Stimulated activated CD8-positive, alpha-beta memory T cell treated with anti-CD3 and anti-CD28 coated beads, Interleukin-12 subunit alpha, Interleukin-12 subunit beta, amount 100 ng/mL, for 24 hours (primary cell): Measurements from ENCODE around the gene SEL1L.
"Not testable (repeated sequence)": the region's sequence is repeated elsewhere in the genome, so short reads cannot be mapped to it uniquely, and the experiment has no call there.

Experiments
- DNase-seq: peaks from one replicate; pipeline ENCODE4 v3.0.0-alpha.2; 2020; ENCODE audit errors: extremely low read depth

SEL1L gene

GRCh38 chr14:81447021-81447764 lies 86.5 kb downstream of the SEL1L start:
- no peak for DNase-seq

DNA sequence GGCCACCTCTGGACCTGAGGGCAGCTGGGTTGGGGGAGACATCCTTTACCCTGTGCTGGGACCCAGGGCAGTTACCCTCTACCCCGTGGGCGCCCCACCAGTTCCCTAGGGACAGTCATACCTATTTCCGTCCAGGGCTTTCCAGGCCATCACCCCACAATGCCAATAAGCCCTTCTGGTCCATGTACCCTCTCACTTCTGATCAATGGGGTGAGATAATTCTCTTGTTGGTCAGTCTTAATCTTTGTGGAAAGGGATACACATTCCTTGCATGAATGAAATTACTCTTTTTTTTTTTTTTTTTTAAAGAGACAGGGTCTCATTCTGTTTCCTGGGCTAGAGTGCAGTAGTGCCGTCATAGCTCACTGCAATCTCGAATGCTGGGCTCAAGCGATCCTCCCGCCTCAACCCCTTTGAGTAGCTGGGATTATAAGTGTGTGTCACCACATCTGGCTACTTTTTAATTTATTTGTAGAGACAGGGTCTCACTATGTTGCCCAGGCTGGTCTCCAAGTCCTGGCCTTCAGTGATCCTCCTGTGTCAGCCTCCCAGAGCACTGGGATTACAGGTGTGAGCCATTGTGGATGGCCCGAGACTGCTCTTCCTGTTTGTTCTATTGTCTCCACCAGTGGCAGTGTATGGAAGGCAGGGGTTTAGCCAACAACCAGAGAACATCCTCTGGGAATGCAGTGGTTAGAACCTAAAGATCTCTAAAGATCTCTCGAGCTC lies 87.2 kb downstream of the SEL1L start:
- DNase-seq, result no peak

DNA sequence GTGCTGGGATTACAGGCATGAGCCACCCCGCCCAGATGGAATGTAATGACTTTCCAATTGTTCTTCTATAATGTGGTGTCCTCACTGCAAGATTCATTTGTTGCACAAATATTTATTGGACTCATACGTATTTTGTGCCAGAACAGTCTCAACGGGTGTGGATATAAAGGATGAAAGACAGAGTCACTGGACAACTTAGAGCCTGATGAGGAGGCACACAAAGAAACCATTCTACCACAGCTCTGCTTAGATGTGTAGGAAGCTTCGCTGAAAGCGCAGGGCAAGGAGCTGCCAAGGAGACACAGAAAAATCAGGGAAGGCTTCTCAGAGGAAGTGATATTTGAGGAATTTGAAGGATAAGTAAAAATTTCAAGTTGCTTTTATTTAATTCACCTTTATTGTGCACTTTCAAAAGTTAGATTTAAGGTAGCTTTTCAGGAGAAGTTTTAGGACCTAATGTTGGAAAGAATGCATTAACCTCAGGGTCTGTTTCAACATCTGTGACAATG lies 92.0 kb downstream of the SEL1L start:
- no peak for DNase-seq

DNA sequence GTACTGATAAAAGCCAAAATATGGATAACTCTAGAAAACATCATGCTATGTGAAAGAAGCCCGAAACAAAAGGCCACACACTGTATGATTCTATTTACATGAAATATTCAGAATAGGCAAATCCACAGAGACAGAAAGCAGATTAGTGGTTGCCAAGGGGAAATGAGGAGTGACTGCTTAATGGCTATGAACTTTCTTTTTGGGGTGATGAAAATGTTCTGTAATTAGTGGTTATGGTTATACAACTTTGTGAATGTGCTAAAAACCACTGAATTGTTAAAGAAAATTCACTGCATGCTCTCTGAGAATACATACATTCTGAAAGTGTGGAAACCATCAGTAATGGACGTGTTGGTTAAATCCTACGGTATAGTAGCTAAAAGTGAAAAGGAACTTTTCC lies 93.6 kb downstream of the SEL1L start:
- DNase-seq, result no peak

DNA sequence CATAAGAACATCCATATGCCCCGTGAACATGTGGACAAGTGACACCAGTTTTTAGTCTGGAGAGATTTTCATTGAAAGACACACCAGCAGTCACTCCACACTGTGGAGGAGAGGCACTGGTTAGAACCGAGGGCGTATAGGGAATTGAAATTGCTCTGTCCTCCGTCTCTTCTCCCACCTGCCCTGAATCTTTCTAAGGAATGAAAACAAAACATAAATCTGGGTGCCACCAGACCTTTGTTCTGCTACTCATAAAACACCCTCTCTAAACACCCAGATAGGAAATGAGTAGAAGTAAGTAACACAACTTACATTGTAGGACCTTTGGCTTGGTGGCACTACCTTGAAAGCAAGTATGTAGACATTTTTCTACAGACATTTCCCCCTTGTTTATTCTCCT lies 96.4 kb downstream of the SEL1L start:
- no peak for DNase-seq

DNA sequence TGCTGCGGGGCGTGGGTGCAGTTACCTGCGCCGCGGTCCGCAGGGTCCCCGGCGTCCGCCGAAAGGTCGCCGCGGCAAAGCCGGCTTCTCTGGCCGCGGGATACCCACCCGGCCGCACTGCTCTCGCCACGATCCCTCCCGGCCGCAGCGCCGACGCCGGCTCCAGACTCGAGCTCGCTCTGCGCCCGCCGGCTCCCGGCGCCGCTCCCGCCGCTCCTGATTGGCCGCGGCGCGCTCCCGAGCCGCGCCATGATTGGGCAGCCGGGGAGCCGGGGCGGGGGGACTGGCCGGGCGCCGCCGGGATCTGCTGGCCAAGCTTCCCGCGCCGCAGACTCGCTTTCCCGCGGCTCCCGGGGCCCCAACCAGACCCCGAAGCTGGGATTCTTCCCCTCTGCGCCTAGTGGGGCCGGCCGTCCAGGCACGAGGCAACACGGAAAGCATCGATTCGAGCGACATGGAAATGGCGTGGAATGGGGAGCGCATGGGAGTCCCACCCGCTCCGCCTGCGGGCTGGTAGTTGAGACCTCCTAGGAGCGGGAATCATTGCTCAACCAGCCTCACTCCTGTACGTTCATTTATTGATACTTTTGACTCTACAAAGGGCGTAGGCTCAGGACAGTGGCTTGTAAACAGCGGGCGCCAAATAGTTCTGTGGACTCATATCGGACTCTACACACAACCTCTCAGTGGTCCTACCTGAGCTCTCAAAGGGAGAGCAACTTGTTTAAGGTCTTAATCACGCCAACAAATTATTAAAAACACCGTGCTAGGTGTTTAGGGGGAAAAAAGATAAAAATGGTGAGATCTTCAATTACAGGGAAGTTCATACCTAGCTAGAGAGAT lies 97.1 kb downstream of the SEL1L start:
- no peak for DNase-seq

DNA sequence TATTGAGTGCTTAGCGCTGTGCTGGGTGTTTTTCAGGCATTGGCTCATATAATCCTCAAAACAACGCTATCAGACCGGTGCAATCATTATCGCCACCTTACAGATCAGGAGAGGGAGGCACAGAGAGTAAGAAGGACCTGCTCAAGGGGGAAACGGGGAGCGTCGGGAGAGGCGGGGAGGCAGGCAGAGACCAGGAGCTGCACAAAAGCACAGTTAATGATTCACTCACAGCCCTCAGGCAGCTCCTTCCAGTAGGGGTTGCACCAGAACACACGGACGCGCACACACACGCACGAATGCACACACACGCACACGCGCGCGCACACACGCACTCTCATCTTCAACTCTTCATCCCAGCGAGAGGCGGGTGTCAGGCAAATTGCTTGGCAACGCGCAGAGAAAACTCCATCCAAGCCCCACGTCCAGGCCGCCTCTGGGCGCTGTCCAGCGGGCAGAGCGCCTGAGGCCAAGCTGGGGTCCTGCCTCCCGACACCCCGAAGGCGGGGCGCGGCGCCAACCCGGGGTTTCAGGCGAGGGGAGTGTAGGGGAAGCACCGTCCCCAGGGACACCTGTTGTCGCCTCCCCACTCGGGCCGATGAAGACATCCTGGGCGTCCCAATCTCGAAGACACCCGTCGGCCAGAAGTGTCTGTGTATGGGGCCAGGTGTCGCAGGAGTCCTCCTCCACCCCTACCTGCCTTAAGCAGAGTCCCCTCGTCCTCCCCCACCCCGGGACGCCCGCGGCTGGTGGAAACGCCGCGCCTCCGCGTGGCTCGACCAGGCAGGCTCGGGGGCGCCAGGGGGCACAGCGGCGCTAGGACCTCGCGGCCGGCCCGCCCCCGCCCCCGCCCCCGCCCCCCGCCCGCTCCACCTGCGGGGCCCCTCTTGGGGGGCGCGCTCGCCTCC lies 98.0 kb downstream of the SEL1L start:
- DNase-seq, result no peak

- no peak for DNase-seq
Measured at GRCh38 chr14:81435048-81435390, 98.6 kb downstream of the SEL1L start.

DNA sequence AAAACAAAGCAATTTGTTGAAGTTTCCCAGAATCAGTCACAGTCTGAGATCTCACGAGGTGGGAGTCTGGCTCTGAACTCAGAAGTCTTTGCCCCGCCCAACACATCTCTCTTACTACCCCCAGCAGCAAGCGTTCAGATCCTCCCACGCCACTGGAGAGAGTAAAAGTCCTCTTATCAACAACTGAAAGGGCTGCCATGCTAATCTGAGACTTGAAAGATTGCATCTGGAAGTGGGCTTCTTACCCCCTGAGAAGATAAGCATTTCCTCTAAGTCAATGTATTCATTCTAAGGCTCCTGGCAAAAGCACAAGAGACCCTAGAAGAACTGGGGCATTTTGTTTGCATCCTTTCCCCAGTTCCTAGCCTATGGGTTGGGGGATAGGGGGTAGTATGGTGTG lies 99.4 kb downstream of the SEL1L start:
- no peak for DNase-seq

DNA sequence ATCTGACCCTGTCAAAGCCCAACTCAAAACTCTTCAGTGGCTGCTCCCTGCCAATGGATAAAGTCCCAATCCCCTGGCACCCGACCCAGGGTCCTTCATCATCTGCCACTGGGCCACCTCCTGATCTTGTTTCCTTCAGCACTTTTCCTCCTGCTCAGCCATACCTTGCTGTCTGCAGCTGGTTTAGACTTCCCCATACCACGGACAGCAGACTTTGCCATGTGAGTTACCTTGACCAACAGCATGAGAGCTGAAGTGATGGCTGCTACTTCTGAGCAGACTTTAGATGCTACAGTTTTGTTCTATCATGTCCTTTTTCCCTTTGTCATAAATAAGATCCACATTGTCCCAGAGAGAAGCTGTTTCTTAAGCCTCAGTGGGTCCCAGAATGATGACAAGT lies 100.3 kb downstream of the SEL1L start:
- DNase-seq, result no peak

DNA sequence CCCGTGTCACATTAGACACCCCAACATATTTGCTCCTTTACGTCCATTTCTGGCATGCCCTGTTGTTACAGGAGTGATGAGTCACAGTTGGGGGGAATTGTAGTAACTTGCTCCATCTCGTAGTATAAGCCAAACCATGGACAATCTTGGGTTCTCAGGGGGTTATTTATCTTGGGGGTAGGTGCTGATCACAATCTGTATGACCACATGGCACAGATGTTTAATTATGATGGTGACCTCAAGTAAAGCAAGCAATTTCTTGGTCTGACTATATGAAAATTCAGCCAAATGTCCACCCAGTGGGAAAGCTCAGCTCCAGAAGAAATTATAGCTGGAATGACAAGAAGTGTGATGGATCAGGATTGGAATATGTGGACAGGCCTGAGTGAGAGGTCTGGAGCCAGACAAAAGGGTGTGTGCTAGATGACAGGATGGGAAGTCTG lies 101.4 kb downstream of the SEL1L start:
- DNase-seq, result no peak

DNA sequence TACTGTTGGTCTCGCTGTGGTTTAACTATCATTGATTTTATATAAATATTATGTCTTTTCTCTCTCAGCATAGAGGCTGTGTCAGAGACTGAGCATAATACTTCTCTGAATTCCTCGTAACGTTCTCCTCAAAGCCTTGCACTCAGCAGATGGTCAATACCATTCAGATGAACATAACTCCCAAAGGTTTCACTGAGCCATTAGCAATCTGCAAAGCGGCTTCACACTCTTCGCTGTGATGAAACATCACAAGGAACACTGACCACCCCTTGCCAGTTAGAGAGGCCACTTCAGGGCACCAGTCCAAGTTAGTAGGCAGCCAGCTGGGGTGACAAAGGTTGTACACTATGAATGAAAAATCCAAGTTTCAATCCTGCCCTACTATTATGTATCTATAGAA lies 103.4 kb downstream of the SEL1L start:
- DNase-seq, result no peak

- not testable (repeated sequence) for DNase-seq
Measured at GRCh38 chr14:81429749-81430148, 103.9 kb downstream of the SEL1L start.

DNA sequence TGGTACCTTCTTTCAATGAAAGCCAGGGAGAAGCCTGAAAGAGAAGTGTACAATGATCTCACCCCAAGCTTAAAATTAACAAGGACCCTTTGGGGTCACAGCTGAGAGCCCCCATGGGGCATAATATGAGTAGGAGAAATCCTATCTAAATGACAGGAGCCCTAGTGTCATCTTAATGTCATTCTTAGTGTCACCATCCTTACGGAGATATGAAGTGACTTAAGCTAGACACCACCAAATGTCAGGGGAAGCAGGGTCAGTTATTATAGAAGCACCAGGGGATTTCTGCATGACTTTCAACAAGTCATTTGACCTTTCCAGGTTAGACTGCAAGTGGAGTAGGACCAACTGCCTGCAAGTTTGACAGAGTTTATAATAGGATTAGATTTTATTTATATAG lies 104.6 kb downstream of the SEL1L start:
- DNase-seq, result no peak

DNA sequence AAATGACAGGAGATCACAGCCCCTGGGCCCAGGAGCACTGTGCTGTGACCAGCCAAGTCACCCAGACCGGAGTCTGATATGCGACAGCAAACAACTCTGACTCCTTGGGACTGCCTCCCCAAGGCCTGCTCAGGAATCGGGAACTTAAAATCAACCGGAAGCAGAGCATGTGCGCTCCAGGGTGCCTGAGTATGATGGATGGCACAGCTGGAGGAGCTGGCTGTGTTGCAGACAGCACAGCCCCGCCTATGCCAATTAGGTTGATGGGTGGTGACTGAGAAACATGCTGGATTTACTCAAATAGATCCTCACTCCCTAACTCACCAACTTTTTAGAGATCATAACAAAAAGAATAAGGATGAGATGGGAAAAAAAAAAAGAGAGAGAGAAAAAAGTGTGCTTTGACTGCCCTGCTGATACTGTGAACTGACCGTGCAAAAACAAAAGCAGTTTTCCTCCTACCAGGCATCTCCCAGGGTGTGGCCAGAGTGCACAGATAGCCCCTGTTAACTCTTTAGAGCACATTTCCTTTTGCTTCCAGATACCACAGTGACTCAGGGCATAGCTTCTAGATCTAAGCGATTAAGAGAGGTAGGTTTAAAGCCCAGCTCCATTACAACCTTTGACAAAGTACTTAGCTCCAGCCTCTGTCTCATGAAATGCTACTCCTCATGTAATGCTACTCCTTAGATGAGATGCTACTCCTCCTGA lies 106.2 kb downstream of the SEL1L start:
- DNase-seq, result no peak

GRCh38 chr14:81423504-81423903 lies 110.1 kb downstream of the SEL1L start:
- DNase-seq, result no peak
